Spinal cord (tissue), 10 donors: ENCODE data around the gene GBP7. TPM values are rescaled to one million over a fixed set of nuclear protein-coding genes. Genes with fewer than 3 reads are reported as not detected.
A peak's percentile ranks its signal among the peaks of the same experiment; 100 is the strongest.

Experiments used
- DNase-seq, 6 donors: peaks; one replicate each; pipeline versions ENCODE4 v3.0.0 to v3.0.0-alpha.2; 2013 to 2015; ENCODE audit warnings: low spot score in 6 of 6, low read depth in 4 of 6
- H3K27ac ChIP-seq: one replicate; pipeline ENCODE4 v1.5.1; 2013; ENCODE audit warnings: low read depth, low read length, control low read depth
- H3K27me3 ChIP-seq: one replicate; pipeline ENCODE4 v1.6.1; 2013; ENCODE audit warnings: low read length; ENCODE audit not compliant: control insufficient read depth, insufficient read depth
- H3K36me3 ChIP-seq: one replicate; pipeline ENCODE4 v1.6.1; 2013; ENCODE audit warnings: low read length; ENCODE audit not compliant: control insufficient read depth, insufficient read depth
- H3K4me1 ChIP-seq: one replicate; pipeline ENCODE4 v1.6.1; 2013; ENCODE audit warnings: low read length; ENCODE audit not compliant: control insufficient read depth, insufficient read depth
- H3K4me3 ChIP-seq: one replicate; pipeline ENCODE4 v1.5.1; 2013; ENCODE audit warnings: low read depth, low read length, control low read depth
- H3K9me3 ChIP-seq: one replicate; pipeline ENCODE4 v1.6.1; 2013; ENCODE audit warnings: low read length; ENCODE audit not compliant: control insufficient read depth, insufficient read depth
- WGBS: methylation state at CpG from one replicate; pipeline ENCODE4 v1.1.5; 2013; ENCODE audit warnings: missing lambda C conversion rate; ENCODE audit not compliant: insufficient coverage; 5-methylcytosine and 5-hydroxymethylcytosine counted together
- polyA plus RNA-seq, 2 donors: library from polyadenylated mRNA; unstranded; fragments of 120-200 nt; gene quantifications; one replicate each; pipeline ENCODE4 v1.2.1, GENCODE V29; 2013; ENCODE audit not compliant: insufficient read length in 2 of 2
- total RNA-seq, 2 donors: library from RNA; depleted of rRNA in 1 of 2; stranded (reverse); fragments of 120-200 nt in 1 of 2; fragments of >200 nt in 1 of 2; gene quantifications; one replicate each; pipeline versions ENCODE4 v1.2.3 to v1.2.4, GENCODE V29; 2013 to 2014
- donor health status: healthy.

The GBP7 gene
- total and polyA plus RNA-seq, 4 donors, result 0.14 to 0.16 TPM; not detected in 2

DNA sequence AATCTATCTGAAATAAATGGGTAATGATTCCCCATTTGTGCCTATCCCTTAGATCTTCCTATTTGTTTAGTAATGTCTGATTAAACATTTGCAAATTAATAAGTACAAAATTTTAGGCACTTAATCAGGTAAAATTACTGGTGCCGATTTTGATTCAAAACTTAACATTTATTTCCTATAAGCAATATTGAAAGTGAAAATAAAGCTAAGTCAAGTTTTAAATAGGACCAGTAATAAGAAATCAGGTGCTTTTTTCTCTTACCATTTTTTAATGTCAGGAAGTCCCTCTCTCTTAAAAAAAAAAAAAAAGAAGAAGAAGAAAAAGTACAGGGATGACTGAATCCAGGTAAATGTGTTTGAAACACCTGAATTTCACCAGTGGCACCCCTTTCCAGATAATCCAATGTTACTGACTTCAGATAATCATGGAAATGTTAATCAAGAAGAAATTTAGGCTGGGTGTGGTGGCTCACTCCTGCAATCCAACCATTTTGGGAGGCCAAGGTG is 23.8 kb upstream of the GBP7 start:
- no peaks in the 10 kb centered on the region for H3K27me3 ChIP-seq
- no peak for DNase-seq
- WGBS, result no CpG with 5 or more reads among the region's 1 CpG
- H3K4me3 ChIP-seq, result no peak overlapping the region
- no peaks in the 10 kb centered on the region for H3K4me1 ChIP-seq
- H3K9me3 ChIP-seq, result no peaks in the 10 kb centered on the region
- no peaks in the 10 kb centered on the region for H3K36me3 ChIP-seq
- no peak overlapping the region for H3K27ac ChIP-seq

DNA sequence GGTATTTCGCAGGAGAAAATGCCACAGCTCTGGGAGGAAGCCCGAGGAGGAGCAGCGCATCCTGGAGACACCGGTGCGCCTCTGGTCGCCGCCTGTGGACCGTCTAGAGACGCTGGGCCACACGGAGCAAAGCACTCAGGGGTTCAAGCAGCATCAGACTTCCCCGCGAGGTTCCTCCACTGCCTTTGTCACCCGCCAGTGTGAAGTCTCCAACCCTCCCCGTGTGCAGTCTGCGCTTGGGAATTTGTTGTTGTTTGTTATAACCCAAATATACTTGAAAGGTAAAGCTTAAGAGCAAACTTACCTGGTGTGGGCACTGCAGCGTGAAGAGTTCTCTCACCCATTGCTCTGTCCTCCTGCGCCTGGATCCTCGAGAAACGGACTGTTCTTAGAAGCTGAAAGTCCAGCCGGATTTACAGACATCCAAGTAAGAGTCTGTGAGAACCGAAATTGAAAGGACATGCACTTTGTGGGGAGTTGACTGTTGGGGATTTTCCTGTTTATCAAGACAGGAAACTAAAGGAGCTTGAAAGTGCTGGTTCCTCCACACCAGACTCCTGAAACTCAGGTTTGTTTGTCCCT is 22.8 kb upstream of the GBP7 start, which contains the start of gene GBP4:
Gene GBP4 (minus strand): TSS at position 452 of the 582 bp plus-strand sequence. CDS start 108 bp downstream, at position 344.
- Histone ChIP-seq H3K27me3 (no peaks in the 10 kb centered on the region), H3K9me3 (no peaks in the 10 kb centered on the region), H3K4me3 (peak within 1 kb of the TSS; percentile 10), H3K4me1 (no peaks in the 10 kb centered on the region), H3K27ac (no peak within 1 kb of the TSS), H3K36me3 (no peaks in the 10 kb centered on the region)
- DNase-seq, result peak in 1 of 6 donors; percentile 9
- WGBS, result 42% methylated on average over 16 of the region's 21 CpGs

DNA sequence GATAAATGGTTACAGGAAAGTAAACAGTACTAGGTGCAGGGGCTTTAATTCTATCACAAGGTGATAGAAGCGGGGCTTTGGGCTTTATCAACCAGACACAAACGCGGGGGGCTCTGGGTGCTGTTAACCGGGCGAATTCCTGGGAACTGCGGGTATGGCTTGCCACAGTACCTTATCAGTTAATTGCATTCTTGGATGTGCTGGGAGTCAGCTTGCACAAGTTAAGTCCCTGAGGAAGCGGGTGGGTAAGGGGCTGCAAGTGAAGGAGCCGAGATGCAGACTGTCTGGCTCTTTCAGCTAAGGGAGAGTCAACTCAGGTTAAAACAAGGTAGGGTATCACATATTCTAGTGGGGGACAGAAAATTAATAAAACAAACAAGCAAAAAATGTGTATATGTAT is 22.3 kb upstream of the GBP7 start:
- H3K36me3 ChIP-seq, result no peaks in the 10 kb centered on the region
- no peaks in the 10 kb centered on the region for H3K4me1 ChIP-seq
- WGBS, result 34% methylated on average over 8 of the region's 8 CpGs
- no peak overlapping the region for H3K4me3 ChIP-seq
- DNase-seq, result no peak
- no peaks in the 10 kb centered on the region for H3K27me3 ChIP-seq
- H3K9me3 ChIP-seq, result no peaks in the 10 kb centered on the region
- H3K27ac ChIP-seq, result no peak overlapping the region

GRCh38 chr1:89195476-89195875 is 19.7 kb upstream of the GBP7 start:
- WGBS, result no CpG with 5 or more reads among the region's 3 CpGs
- Histone ChIP-seq H3K36me3 (no peaks in the 10 kb centered on the region), H3K4me3 (no peak overlapping the region), H3K27me3 (no peaks in the 10 kb centered on the region), H3K27ac (no peak overlapping the region), H3K4me1 (no peaks in the 10 kb centered on the region), H3K9me3 (no peaks in the 10 kb centered on the region)
- no peak for DNase-seq

- Histone ChIP-seq H3K9me3 (no peaks in the 10 kb centered on the region), H3K27me3 (no peaks in the 10 kb centered on the region), H3K4me1 (no peaks in the 10 kb centered on the region), H3K36me3 (no peaks in the 10 kb centered on the region), H3K27ac (no peak overlapping the region), H3K4me3 (no peak overlapping the region)
- whole genome bisulfite sequencing, result 100% methylated on average over 1 of the region's 5 CpGs
- DNase-seq, result no peak
These were observed 15.5 kb upstream of the GBP7 start for GRCh38 chr1:89191314-89191713.

- no peak for DNase-seq
- Histone ChIP-seq H3K27me3 (no peaks in the 10 kb centered on the region), H3K36me3 (no peaks in the 10 kb centered on the region), H3K4me1 (no peaks in the 10 kb centered on the region), H3K27ac (no peak overlapping the region), H3K9me3 (no peaks in the 10 kb centered on the region), H3K4me3 (no peak overlapping the region)
- WGBS, result 78% methylated on average over 2 of the region's 4 CpGs
These were observed 14.2 kb upstream of the GBP7 start for GRCh38 chr1:89190017-89190416.

- Histone ChIP-seq H3K36me3 (no peaks in the 10 kb centered on the region), H3K4me1 (no peaks in the 10 kb centered on the region), H3K27me3 (no peaks in the 10 kb centered on the region), H3K4me3 (no peak overlapping the region), H3K27ac (no peak overlapping the region), H3K9me3 (no peaks in the 10 kb centered on the region)
- no peak for DNase-seq
- WGBS, result no CpG with 5 or more reads among the region's 2 CpGs
These were observed 3.5 kb upstream of the GBP7 start for GRCh38 chr1:89179343-89179742.

GRCh38 chr1:89176971-89177370 is 1.2 kb upstream of the GBP7 start:
- no peaks in the 10 kb centered on the region for H3K36me3 ChIP-seq
- no peak for DNase-seq
- no peaks in the 10 kb centered on the region for H3K9me3 ChIP-seq
- no CpG with 5 or more reads among the region's 2 CpGs for WGBS
- no peak overlapping the region for H3K27ac ChIP-seq
- no peak overlapping the region for H3K4me3 ChIP-seq
- no peaks in the 10 kb centered on the region for H3K27me3 ChIP-seq
- no peaks in the 10 kb centered on the region for H3K4me1 ChIP-seq

GRCh38 chr1:89174491-89174890 is 1.3 kb downstream of the GBP7 start:
- no CpG with 5 or more reads among the region's 3 CpGs for WGBS
- Histone ChIP-seq H3K9me3 (no peaks in the 10 kb centered on the region), H3K4me3 (no peak overlapping the region), H3K27me3 (no peaks in the 10 kb centered on the region), H3K27ac (no peak overlapping the region), H3K4me1 (no peaks in the 10 kb centered on the region), H3K36me3 (no peaks in the 10 kb centered on the region)
- DNase-seq, result peak in 1 of 6 donors; percentile 21

DNA sequence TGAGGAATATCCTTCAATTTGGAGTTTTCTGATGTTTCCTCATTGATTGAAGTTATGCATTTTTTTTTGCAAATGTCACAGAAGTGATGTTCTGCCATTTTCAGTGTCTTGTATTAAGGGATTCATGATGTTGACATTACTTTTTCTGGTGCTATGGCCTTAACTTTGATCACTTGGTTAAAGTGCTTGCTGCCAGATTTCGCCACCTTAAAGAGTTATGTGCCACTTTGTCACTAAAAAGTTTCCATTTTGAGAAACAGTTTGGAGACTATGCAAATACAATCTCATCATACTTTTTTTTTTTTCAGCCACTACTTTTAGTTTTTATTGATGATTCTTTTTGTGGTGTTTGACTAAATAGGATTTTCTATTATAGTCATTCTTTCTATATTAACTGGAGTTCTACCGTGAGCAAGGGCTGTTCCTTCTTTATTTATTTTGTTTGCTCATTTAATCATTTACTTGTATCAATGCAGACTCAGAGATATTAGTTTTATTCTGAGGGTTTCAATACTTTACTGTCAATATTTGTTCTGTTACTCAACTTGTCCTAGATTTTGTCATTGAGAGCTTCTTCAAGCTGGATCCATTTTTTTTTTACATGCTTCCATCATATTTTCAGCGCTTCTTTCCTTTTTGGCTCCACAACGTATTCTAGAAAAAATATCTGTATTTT is 3.2 kb downstream of the GBP7 start:
- H3K27me3 ChIP-seq, result no peaks in the 10 kb centered on the region
- H3K4me3 ChIP-seq, result no peak overlapping the region
- DNase-seq, result no peak
- no peaks in the 10 kb centered on the region for H3K9me3 ChIP-seq
- H3K27ac ChIP-seq, result no peak overlapping the region
- H3K4me1 ChIP-seq, result no peaks in the 10 kb centered on the region
- WGBS, result no CpG with 5 or more reads among the region's 4 CpGs
- no peaks in the 10 kb centered on the region for H3K36me3 ChIP-seq
